K562 (cell line): ENCODE results near the gene DRAXIN. TPM values are rescaled to one million over a fixed set of nuclear protein-coding genes. Genes with fewer than 3 reads are reported as not detected.

ENCODE experiments used
- ATAC-seq: fragments of 200-7000 bp; cut with Tn5 transposase; 3 replicates; pipeline ENCODE4 v1.9.1; 2020; ENCODE audit warnings: moderate library complexity
- BruUV-seq: library from RNA; stranded (reverse); fragments of 400-500 nt; replicated peaks from 2 replicates; lab custom pipeline; 2021; lab: Mats Ljungman, UMichigan
- CTCF ChIA-PET: fragments of 300-600 bp; formaldehyde crosslinking; extraction: SDS; loops from one replicate; lab custom pipeline; 2021; ENCODE audit warnings: low intra/inter-chr PET ratio; lab: Yijun Ruan, JAX
- POLR2A ChIA-PET: fragments of 300-600, 350-650 bp; sonication (Branson Sonifier 250); formaldehyde crosslinking; extraction: SDS; loops from one replicate; lab custom pipeline; 2021; ENCODE audit warnings: antibody characterized with exemption, inconsistent platforms; lab: Yijun Ruan, JAX
- DNase-seq, 4 experiments: peaks; one replicate each; pipeline versions ENCODE4 v3.0.0 to v3.0.0-alpha.2; 2011 to 2018; ENCODE audit warnings: low spot score in 3 of 4, mixed read lengths in 3 of 4; ENCODE audit errors: extremely low read depth in 1 of 4
- FAIRE-seq: peaks from 2 replicates; lab custom pipeline; 2011; peaks lifted over from hg19 to GRCh38; lab: Jason Lieb, UNC
- H2AFZ ChIP-seq: 2 replicates; pipeline ENCODE4 v1.6.0; 2011; ENCODE audit warnings: low read depth, low read length, control low read depth, inconsistent platforms
- H3K27ac ChIP-seq: fragments of 200-600 bp; 3 replicates; pipeline ENCODE4 v1.8.0; 2011; ENCODE audit warnings: low read depth, mild to moderate bottlenecking, control low read depth, inconsistent platforms, low read length, moderate library complexity, mixed read lengths; ENCODE audit errors: extremely low read depth
- H3K27me3 ChIP-seq, 2 experiments: fragments of 300-600 bp in 1 of 2; 2 replicates in 1 of 2; 3 replicates in 1 of 2; pipeline versions ENCODE4 v1.6.0 to v1.8.0; 2011; ENCODE audit warnings: inconsistent platforms in 2 of 2, low read length in 2 of 2, mild to moderate bottlenecking in 1 of 2, mixed read lengths in 1 of 2, moderate library complexity in 1 of 2; ENCODE audit not compliant: control insufficient read depth in 2 of 2, insufficient read depth in 2 of 2
- H3K36me3 ChIP-seq: fragments of 300-600 bp; 3 replicates; pipeline ENCODE4 v1.8.0; 2011; ENCODE audit warnings: mild to moderate bottlenecking, low read length, inconsistent platforms; ENCODE audit not compliant: control insufficient read depth, insufficient read depth
- H3K4me1 ChIP-seq, 2 experiments: fragments of 200-600 bp in 1 of 2; replicated peaks in 1 of 2; 2 replicates in 1 of 2; 3 replicates in 1 of 2; pipeline versions ENCODE4 v1.5.1 to v1.8.0; 2011; ENCODE audit warnings: inconsistent platforms in 2 of 2, low read length in 2 of 2, mild to moderate bottlenecking in 1 of 2, mixed read lengths in 1 of 2, moderate library complexity in 1 of 2; ENCODE audit not compliant: control insufficient read depth in 2 of 2, insufficient read depth in 2 of 2
- H3K4me2 ChIP-seq: 2 replicates; pipeline ENCODE4 v1.6.1; 2011; ENCODE audit warnings: low read length, control low read depth, inconsistent platforms, mixed read lengths; ENCODE audit not compliant: insufficient read depth
- H3K4me3 ChIP-seq: fragments of 200-600 bp; sonication (generic), shearing (Covaris generic); 2 replicates; pipeline ENCODE4 v1.5.1; 2016; ENCODE audit warnings: control low read depth, inconsistent platforms
- H3K79me2 ChIP-seq: fragments of 200-600 bp; 3 replicates; pipeline ENCODE4 v1.8.0; 2011; ENCODE audit warnings: low read length, inconsistent platforms; ENCODE audit not compliant: control insufficient read depth, insufficient read depth
- H3K9ac ChIP-seq, 2 experiments: 2 replicates each; pipeline versions ENCODE4 v1.6.0 to v1.6.1; 2011; ENCODE audit warnings: low read depth in 2 of 2, low read length in 2 of 2, control low read depth in 1 of 2, inconsistent platforms in 1 of 2, mild to moderate bottlenecking in 1 of 2, mixed read lengths in 1 of 2; ENCODE audit not compliant: insufficient read depth in 1 of 2
- H3K9me1 ChIP-seq: one replicate; pipeline ENCODE4 v1.6.0; 2011; ENCODE audit warnings: inconsistent platforms, mild to moderate bottlenecking, low read length, moderate library complexity; ENCODE audit not compliant: control insufficient read depth, insufficient read depth
- H3K9me3 ChIP-seq: replicated peaks from 2 replicates; pipeline ENCODE4 v1.5.1; 2011; ENCODE audit warnings: low read depth, low read length, inconsistent platforms; ENCODE audit not compliant: control insufficient read depth, insufficient read depth
- H4K20me1 ChIP-seq: replicated peaks from 2 replicates; pipeline ENCODE4 v1.6.1; 2011; ENCODE audit warnings: low read length, inconsistent platforms, mixed read lengths; ENCODE audit not compliant: control insufficient read depth, insufficient read depth
- ARID2 ChIP-seq: fragments of 450-650 bp; IDR thresholded peaks from 2 replicates; pipeline ENCODE4 v1.6.1; 2017; ENCODE audit warnings: antibody characterized with exemption, mild to moderate bottlenecking
- BCOR ChIP-seq: fragments of 450-650 bp; IDR thresholded peaks from 2 replicates; pipeline ENCODE4 v1.6.1; 2016
- CEBPB ChIP-seq: fragments of 450-650 bp; IDR thresholded peaks from 2 replicates; pipeline ENCODE4 v1.6.1; 2016; ENCODE audit warnings: missing genetic modification characterization, missing compliant biosample characterization
- ESRRB ChIP-seq: fragments of 250-450 bp; sonication (Bioruptor Pico); IDR thresholded peaks from 2 replicates; pipeline ENCODE4 v1.5.0; 2020; ENCODE audit warnings: mild to moderate bottlenecking, moderate library complexity, borderline replicate concordance
- ZBTB33 ChIP-seq: sonication (generic); formaldehyde crosslinking; IDR thresholded peaks from 2 replicates; pipeline ENCODE4 v1.8.1; 2023; ENCODE audit warnings: mild to moderate bottlenecking, missing genetic modification reagents
- WGBS: fragments of 100-300 bp; shearing (Covaris generic); methylation state at CpG from one replicate; pipeline ENCODE4 v1.1.6; 2016; ENCODE audit warnings: low coverage, mixed read lengths; ENCODE audit not compliant: insufficient coverage; ENCODE audit errors: missing lambda C conversion rate; 5-methylcytosine and 5-hydroxymethylcytosine counted together
- in situ Hi-C: fragments of 300-500 bp; cut with MboI; formaldehyde crosslinking; loops from 4 replicates; pipeline ENCODE4 v1.15.0; 2018; ENCODE audit warnings: inconsistent platforms, mixed read lengths
- intact Hi-C: fragments of 100-400 bp; cut with micrococcal nuclease; formaldehyde crosslinking; loops from 2 replicates; pipeline ENCODE4 v1.14.2; 2022
- polyA plus RNA-seq, 8 experiments: library from polyadenylated mRNA; depleted of rRNA in 4 of 8; stranded (reverse) in 5 of 8; unstranded in 3 of 8; fragments of >200 nt; fragmentation: Nextera tagmentation in 2 of 8; fragmentation: Illumina TruSeq in 1 of 8; extraction: Ambion mirVana in 2 of 8; extraction: Trizol in 1 of 8; gene quantifications; 2 replicates each; pipeline versions ENCODE4 v1.2.1 to v1.2.3, GENCODE V29; 2011 to 2014; ENCODE audit warnings: inconsistent platforms in 1 of 8, missing spikeins in 1 of 8
- total RNA-seq, 7 experiments: library from RNA; depleted of rRNA in 6 of 7; stranded (reverse); fragments of >200 nt in 6 of 7; fragmentation: Illumina TruSeq in 2 of 7; extraction: Trizol in 2 of 7; gene quantifications; 2 replicates each; pipeline versions ENCODE4 v1.2.1 to v1.2.3, GENCODE V29; 2011 to 2021; ENCODE audit warnings: low replicate concordance in 1 of 7

Gene DRAXIN
- total and polyA plus RNA-seq, 9 of the 15 experiments (the other 6 are each of a cell fraction or from before 2014, with no cell fraction given): 0.01 to 0.04 (median 0.01) TPM; not detected in 6

- intact Hi-C loops: no loop called here
- Histone ChIP-seq H4K20me1 (no peaks in the 10 kb centered on the region), H3K4me1 (peaks cover 7 to 41% of the 10 kb centered on the region in 2 experiments; a peak in 4 of 5 replicates), H3K9me1 (no peaks in the 10 kb centered on the region), H2AFZ (no peak overlapping the region), H3K4me2 (no peak overlapping the region), H3K36me3 (peaks cover 21% of the 10 kb centered on the region; the same call in 2 of the 3 replicates), H3K9me3 (no peaks in the 10 kb centered on the region; the same call in 1 of the 2 replicates), H3K4me3 (no peak overlapping the region), H3K27ac (no peak overlapping the region), H3K79me2 (no peaks in the 10 kb centered on the region), H3K9ac (peak overlapping the region in 1 of 2 experiments; percentile 13; a peak in 1 of 4 replicates), H3K27me3 (no peaks in the 10 kb centered on the region)
- ATAC-seq (no peak), DNase-seq (no peak), FAIRE-seq (no peak)
- in situ Hi-C loops: loop anchor here (5.0 kb wide), 1 partner anchor 59 kb away; no protein-coding TSS in a partner anchor
- ChIA-PET CTCF (no interaction called here), POLR2A (interaction anchor here (0.5 to 0.9 kb wide), 3 partner anchors 118 to 979 kb away, joined by 3 read pairs; no protein-coding TSS in a partner anchor)
- no TSS peak for BruUV-seq
- WGBS: 72% methylated on average over 16 of the region's 23 CpGs
- TF ChIP-seq ESRRB (CRISPR knock-in tag) (no peak), ARID2 (no peak), CEBPB (tag) (no peak), BCOR (no peak), ZBTB33 (CRISPR knock-in tag) (peak; percentile 45; the same call in 1 of the 2 replicates)
Measured at GRCh38 chr1:11658542-11658941, 33.0 kb upstream of the DRAXIN start.
